IMR-90 (cell line): ENCODE measurements around the gene YWHAG. TPM values are rescaled to one million over a fixed set of nuclear protein-coding genes. Genes with fewer than 3 reads are reported as not detected.

ENCODE experiments used
- ATAC-seq: fragments of 200-7000 bp; cut with Tn5 transposase; 2 replicates; pipeline ENCODE4 v1.9.1; 2020; ENCODE audit warnings: low read depth, mild to moderate bottlenecking, moderate library complexity
- BruUV-seq: library from RNA; stranded (reverse); fragments of 400-500 nt; replicated peaks from 2 replicates; lab custom pipeline; 2021; lab: Mats Ljungman, UMichigan
- CTCF ChIA-PET: fragments of 300-600 bp; formaldehyde crosslinking; extraction: SDS; loops from one replicate; lab custom pipeline; 2021; ENCODE audit warnings: antibody characterized with exemption; lab: Yijun Ruan, JAX
- POLR2A ChIA-PET: fragments of 300-600 bp; sonication (Branson Sonifier 250); formaldehyde crosslinking; loops from one replicate; lab custom pipeline; 2022; ENCODE audit warnings: antibody characterized with exemption; ENCODE audit not compliant: unreplicated experiment; lab: Charles Lee
- DNase-seq: peaks from one replicate; pipeline ENCODE4 v3.0.0; 2013
- H2AFZ ChIP-seq: replicated peaks from 2 replicates; pipeline ENCODE3; 2013; ENCODE audit warnings: low read length, mild to moderate bottlenecking; ENCODE audit not compliant: poor library complexity
- H2AK5ac ChIP-seq: 2 replicates; pipeline ENCODE4 v1.6.1; 2013; ENCODE audit warnings: low read depth, low read length, inconsistent platforms
- H2AK9ac ChIP-seq: replicated peaks from 2 replicates; pipeline ENCODE3; 2013; ENCODE audit warnings: mild to moderate bottlenecking, low read depth, low read length, moderate library complexity; ENCODE audit not compliant: poor library complexity
- H2BK120ac ChIP-seq: 2 replicates; pipeline ENCODE4 v1.6.1; 2013; ENCODE audit warnings: low read depth, low read length, inconsistent platforms
- H2BK15ac ChIP-seq: 3 replicates; pipeline ENCODE4 v1.6.1; 2013; ENCODE audit warnings: low read depth, low read length, inconsistent platforms
- H2BK20ac ChIP-seq: 2 replicates; pipeline ENCODE4 v1.6.1; 2013; ENCODE audit warnings: low read depth, mild to moderate bottlenecking, inconsistent platforms, low read length, moderate library complexity
- H2BK5ac ChIP-seq: 2 replicates; pipeline ENCODE4 v1.6.1; 2013; ENCODE audit warnings: mild to moderate bottlenecking, low read depth, low read length, inconsistent platforms; ENCODE audit not compliant: poor library complexity, severe bottlenecking
- H3K14ac ChIP-seq: replicated peaks from 2 replicates; pipeline ENCODE4 v1.6.1; 2013; ENCODE audit warnings: low read depth, low read length, inconsistent platforms
- H3K18ac ChIP-seq: 2 replicates; pipeline ENCODE4 v1.6.1; 2013; ENCODE audit warnings: low read depth, low read length, control low read depth
- H3K23ac ChIP-seq: 2 replicates; pipeline ENCODE4 v1.6.1; 2013; ENCODE audit warnings: low read depth, low read length, inconsistent platforms
- H3K27ac ChIP-seq: 2 replicates; pipeline ENCODE4 v1.5.1; 2013; ENCODE audit warnings: mild to moderate bottlenecking, control low read depth, low read length; ENCODE audit not compliant: insufficient read depth
- H3K27me3 ChIP-seq: 2 replicates; pipeline ENCODE4 v1.6.1; 2013; ENCODE audit warnings: low read length; ENCODE audit not compliant: control insufficient read depth, insufficient read depth
- H3K36me3 ChIP-seq: 2 replicates; pipeline ENCODE4 v1.6.1; 2013; ENCODE audit warnings: low read length, mixed read lengths; ENCODE audit not compliant: control insufficient read depth, insufficient read depth
- H3K4ac ChIP-seq: 2 replicates; pipeline ENCODE4 v1.6.1; 2013; ENCODE audit warnings: low read depth, low read length, inconsistent platforms
- H3K4me1 ChIP-seq: 2 replicates; pipeline ENCODE4 v1.6.1; 2013; ENCODE audit warnings: low read length, mixed read lengths; ENCODE audit not compliant: control insufficient read depth, insufficient read depth
- H3K4me2 ChIP-seq: 2 replicates; pipeline ENCODE4 v1.6.1; 2013; ENCODE audit warnings: low read depth, mild to moderate bottlenecking, control low read depth, low read length, moderate library complexity
- H3K4me3 ChIP-seq: 2 replicates; pipeline ENCODE4 v1.5.1; 2013; ENCODE audit warnings: low read depth, mild to moderate bottlenecking, control low read depth, low read length, moderate library complexity; ENCODE audit not compliant: insufficient read depth
- H3K56ac ChIP-seq: 2 replicates; pipeline ENCODE4 v1.6.1; 2013; ENCODE audit warnings: low read length, inconsistent platforms; ENCODE audit not compliant: insufficient read depth; ENCODE audit errors: extremely low read depth
- H3K79me1 ChIP-seq, 2 experiments: 2 replicates each; pipeline ENCODE4 v1.6.1; 2013; ENCODE audit warnings: low read length in 2 of 2, inconsistent platforms in 1 of 2, low read depth in 1 of 2
- H3K9ac ChIP-seq: 2 replicates; pipeline ENCODE4 v1.6.1; 2013; ENCODE audit warnings: low read depth, low read length, control low read depth
- H3K9me1 ChIP-seq: 2 replicates; pipeline ENCODE4 v1.6.1; 2013; ENCODE audit warnings: low read length, inconsistent platforms; ENCODE audit not compliant: insufficient read depth
- H3K9me3 ChIP-seq: 2 replicates; pipeline ENCODE4 v1.6.1; 2013; ENCODE audit warnings: low read length; ENCODE audit not compliant: control insufficient read depth, insufficient read depth
- H4K20me1 ChIP-seq: 2 replicates; pipeline ENCODE4 v1.6.1; 2013; ENCODE audit warnings: low read length, inconsistent platforms; ENCODE audit not compliant: insufficient read depth
- H4K5ac ChIP-seq: 2 replicates; pipeline ENCODE4 v1.6.1; 2013; ENCODE audit warnings: mild to moderate bottlenecking, low read depth, low read length, control low read depth
- H4K8ac ChIP-seq, 2 experiments: 2 replicates each; pipeline ENCODE4 v1.6.1; 2013; ENCODE audit warnings: low read depth in 2 of 2, low read length in 2 of 2, control low read depth in 1 of 2, inconsistent platforms in 1 of 2
- H4K91ac ChIP-seq: 2 replicates; pipeline ENCODE4 v1.6.1; 2013; ENCODE audit warnings: low read depth, low read length, inconsistent platforms; ENCODE audit not compliant: insufficient read depth
- BHLHE40 ChIP-seq: fragments of 150-350 bp; IDR thresholded peaks from 2 replicates; pipeline ENCODE4 v1.6.1; 2016; ENCODE audit warnings: mild to moderate bottlenecking, low read depth, low read length
- CEBPB ChIP-seq: IDR thresholded peaks from 2 replicates; pipeline ENCODE4 v1.6.1; 2012; ENCODE audit warnings: low read depth, low read length, improper control_type of control experiment
- CTCF ChIP-seq: conservative IDR thresholded peaks from 2 replicates; pipeline ENCODE4 v1.5.1; 2012; ENCODE audit warnings: mild to moderate bottlenecking, low read depth, low read length, improper control_type of control experiment
- FOS ChIP-seq: fragments of 150-350 bp; IDR thresholded peaks from 2 replicates; pipeline ENCODE4 v1.6.1; 2016; ENCODE audit warnings: low read depth, low read length
- MAFK ChIP-seq: IDR thresholded peaks from 2 replicates; pipeline ENCODE4 v1.6.1; 2012; ENCODE audit warnings: low read depth, low read length, improper control_type of control experiment
- MAZ ChIP-seq: IDR thresholded peaks from 2 replicates; pipeline ENCODE4 v1.6.1; 2012; ENCODE audit warnings: low read depth, mild to moderate bottlenecking, low read length, improper control_type of control experiment, moderate library complexity, borderline replicate concordance
- MXI1 ChIP-seq: IDR thresholded peaks from 2 replicates; pipeline ENCODE4 v1.6.1; 2012; ENCODE audit warnings: low read depth, mild to moderate bottlenecking, low read length, moderate library complexity, borderline replicate concordance
- NFE2L2 ChIP-seq: fragments of 150-350 bp; IDR thresholded peaks from 2 replicates; pipeline ENCODE4 v1.6.1; 2016; ENCODE audit warnings: low read depth, mild to moderate bottlenecking, low read length
- POLR2A ChIP-seq: IDR thresholded peaks from 2 replicates; pipeline ENCODE4 v1.6.1; 2012; ENCODE audit warnings: mild to moderate bottlenecking, low read depth, low read length
- RAD21 ChIP-seq: IDR thresholded peaks from 2 replicates; pipeline ENCODE4 v1.6.1; 2012; ENCODE audit warnings: low read length, improper control_type of control experiment
- RCOR1 ChIP-seq: IDR thresholded peaks from 2 replicates; pipeline ENCODE4 v1.6.1; 2012; ENCODE audit warnings: mild to moderate bottlenecking, low read length, improper control_type of control experiment; ENCODE audit not compliant: insufficient replicate concordance
- RFX5 ChIP-seq: IDR thresholded peaks from 2 replicates; pipeline ENCODE4 v1.8.0; 2012; ENCODE audit warnings: low read depth, mild to moderate bottlenecking, low read length, moderate library complexity
- SMC3 ChIP-seq: fragments of 150-350 bp; IDR thresholded peaks from 2 replicates; pipeline ENCODE4 v1.6.1; 2016; ENCODE audit warnings: low read depth, mild to moderate bottlenecking, antibody characterized with exemption, low read length, moderate library complexity
- WGBS, 2 experiments: methylation state at CpG; one replicate each; pipeline versions ENCODE4 v1.1.5 to v1.1.7; 2013; ENCODE audit warnings: missing lambda C conversion rate in 2 of 2; ENCODE audit not compliant: insufficient read length in 1 of 2; ENCODE audit errors: extremely low coverage in 2 of 2; 5-methylcytosine and 5-hydroxymethylcytosine counted together
- dilution Hi-C: fragments of 300-500 bp; cut with HindIII; formaldehyde crosslinking; loops from one replicate; pipeline ENCODE4 v1.14.3; 2018; ENCODE audit warnings: low sequenced_read_pairs; ENCODE audit not compliant: unreplicated experiment
- in situ Hi-C: fragments of 300-500 bp; cut with MboI; formaldehyde crosslinking; loops from 3 replicates; pipeline ENCODE4 v1.14.3; 2019; ENCODE audit warnings: low sequenced_read_pairs, inconsistent platforms, mixed read lengths
- intact Hi-C: fragments of 100-400 bp; cut with micrococcal nuclease; formaldehyde crosslinking; loops from 2 replicates; pipeline ENCODE4 v1.10.0; 2022
- polyA plus RNA-seq, 3 experiments: library from polyadenylated mRNA; depleted of rRNA; stranded (reverse); fragments of >200 nt; gene quantifications; 2 replicates each; pipeline ENCODE4 v1.2.3, GENCODE V29; 2012; ENCODE audit warnings: low replicate concordance in 1 of 3
- total RNA-seq: library from RNA; depleted of rRNA; stranded (reverse); fragments of >200 nt; gene quantifications from 2 replicates; pipeline ENCODE4 v1.2.3, GENCODE V29; 2012
- TF ChIP-seq, protein P1 (sequence below): fragments of 150-350 bp; IDR thresholded peaks from 2 replicates; pipeline ENCODE4 v1.6.1; 2016; ENCODE audit warnings: low read depth, mild to moderate bottlenecking, low read length, moderate library complexity, borderline replicate concordance
- TF ChIP-seq, protein P2 (sequence below): fragments of 150-350 bp; IDR thresholded peaks from 2 replicates; pipeline ENCODE4 v1.6.1; 2017; ENCODE audit warnings: mild to moderate bottlenecking, antibody characterized with exemption, low read length, low read depth

YWHAG gene
- total and polyA plus RNA-seq, 2 of the 4 experiments (the other 2 are of a cell fraction), result 40.1 to 64.9 TPM

- H4K20me1 ChIP-seq, result no peaks in the 10 kb centered on the region
- H3K4me1 ChIP-seq, result peaks cover 10% of the 10 kb centered on the region
- no peak overlapping the region for H4K8ac ChIP-seq
- H3K4me2 ChIP-seq, result no peak overlapping the region
- dilution Hi-C loops (no loop called here), in situ Hi-C loops (no loop called here), intact Hi-C loops (no loop called here)
- no TSS peak for BruUV-seq
- no peak overlapping the region for H2AK9ac ChIP-seq
- no peak overlapping the region for H3K27ac ChIP-seq
- 47% methylated on average over 2 of the region's 6 CpGs; no CpG with 5 or more reads in 1 of the 2 experiments for WGBS, 2 experiments
- CTCF ChIA-PET, result no interaction called here
- H2BK15ac ChIP-seq, result no peak overlapping the region
- no peaks in the 10 kb centered on the region for H3K36me3 ChIP-seq
- H3K56ac ChIP-seq, result no peak overlapping the region
- no peak overlapping the region for H2BK20ac ChIP-seq
- peaks cover 12% of the 10 kb centered on the region for H3K9me1 ChIP-seq
- H3K4ac ChIP-seq, result no peak overlapping the region
- no peak for TF ChIP-seq FOS
- TF ChIP-seq RAD21, result no peak
- TF ChIP-seq MAZ, result no peak
- TF ChIP-seq BHLHE40, result no peak
- TF ChIP-seq SMC3, result no peak
- TF ChIP-seq, protein P1, sequence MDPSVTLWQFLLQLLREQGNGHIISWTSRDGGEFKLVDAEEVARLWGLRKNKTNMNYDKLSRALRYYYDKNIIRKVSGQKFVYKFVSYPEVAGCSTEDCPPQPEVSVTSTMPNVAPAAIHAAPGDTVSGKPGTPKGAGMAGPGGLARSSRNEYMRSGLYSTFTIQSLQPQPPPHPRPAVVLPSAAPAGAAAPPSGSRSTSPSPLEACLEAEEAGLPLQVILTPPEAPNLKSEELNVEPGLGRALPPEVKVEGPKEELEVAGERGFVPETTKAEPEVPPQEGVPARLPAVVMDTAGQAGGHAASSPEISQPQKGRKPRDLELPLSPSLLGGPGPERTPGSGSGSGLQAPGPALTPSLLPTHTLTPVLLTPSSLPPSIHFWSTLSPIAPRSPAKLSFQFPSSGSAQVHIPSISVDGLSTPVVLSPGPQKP, result no peak
- no peak for TF ChIP-seq POLR2A
- TF ChIP-seq CEBPB, result no peak
- no peak for TF ChIP-seq RCOR1
- no peak for TF ChIP-seq NFE2L2
- no peak for TF ChIP-seq MXI1
- TF ChIP-seq MAFK, result no peak
- TF ChIP-seq CTCF, result no peak
- TF ChIP-seq RFX5, result no peak
- TF ChIP-seq, protein P2, sequence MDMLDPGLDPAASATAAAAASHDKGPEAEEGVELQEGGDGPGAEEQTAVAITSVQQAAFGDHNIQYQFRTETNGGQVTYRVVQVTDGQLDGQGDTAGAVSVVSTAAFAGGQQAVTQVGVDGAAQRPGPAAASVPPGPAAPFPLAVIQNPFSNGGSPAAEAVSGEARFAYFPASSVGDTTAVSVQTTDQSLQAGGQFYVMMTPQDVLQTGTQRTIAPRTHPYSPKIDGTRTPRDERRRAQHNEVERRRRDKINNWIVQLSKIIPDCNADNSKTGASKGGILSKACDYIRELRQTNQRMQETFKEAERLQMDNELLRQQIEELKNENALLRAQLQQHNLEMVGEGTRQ, result no peak
- H3K9ac ChIP-seq, result no peak overlapping the region
- H2BK5ac ChIP-seq, result no peak overlapping the region
- H3K23ac ChIP-seq, result no peak overlapping the region
- no peaks in the 10 kb centered on the region for H3K9me3 ChIP-seq
- no peak overlapping the region for H4K5ac ChIP-seq
- DNase-seq, result no peak
- POLR2A ChIA-PET, result no interaction called here
- ATAC-seq, result no peak
- no peak overlapping the region for H3K14ac ChIP-seq
- H4K91ac ChIP-seq, result no peak overlapping the region
- H2BK120ac ChIP-seq, result no peak overlapping the region
- H3K4me3 ChIP-seq, result no peak overlapping the region
- no peak overlapping the region for H3K18ac ChIP-seq
- H3K27me3 ChIP-seq, result no peaks in the 10 kb centered on the region
- H2AFZ ChIP-seq, result no peak overlapping the region
- H2AK5ac ChIP-seq, result no peak overlapping the region
- peaks cover 0 to 4% of the 10 kb centered on the region in 2 experiments; a peak in 1 of 4 replicates for H3K79me1 ChIP-seq
Measured at GRCh38 chr7:76369018-76369417, 10.2 kb upstream of the YWHAG start.
